ENCODE data around the gene SDE2. TPM values are rescaled to one million over a fixed set of nuclear protein-coding genes. Genes with fewer than 3 reads are reported as not detected.
A peak's percentile ranks its signal among the peaks of the same experiment; 100 is the strongest.

SDE2 gene
- total RNA-seq (10 to 100 TPM in 1 of 6 donors, 1 to 10 TPM in 5; 6.8 to 12.4 (median 9.4) TPM), polyA plus RNA-seq (1 to 10 TPM; 3.3 to 6.6 TPM)

GRCh38 chr1:225999227-225999911 is at the start of gene SDE2:
SDE2 (minus strand) TSS chr1:225999343; CDS start chr1:225999312, 31 bp downstream.
- peak; percentile 91 to 96 (median 94) for ATAC-seq
- H3K27ac ChIP-seq = peak within 1 kb of the TSS; percentile 89 to 99 (median 94)
- peak; percentile 99 to 100 (median 100) for DNase-seq
- no peaks in the 10 kb centered on the region for H3K9me3 ChIP-seq
- FAIRE-seq = no peak
- H3K27me3 ChIP-seq = no peaks in the 10 kb centered on the region
- WGBS, 2 donors = 1% methylated on average over 52 to 53 of the region's 53 CpGs
- peaks cover 42 to 59% (median 54%) of the 10 kb centered on the region in 3 donors for H3K4me1 ChIP-seq
- TF ChIP-seq, protein P1, sequence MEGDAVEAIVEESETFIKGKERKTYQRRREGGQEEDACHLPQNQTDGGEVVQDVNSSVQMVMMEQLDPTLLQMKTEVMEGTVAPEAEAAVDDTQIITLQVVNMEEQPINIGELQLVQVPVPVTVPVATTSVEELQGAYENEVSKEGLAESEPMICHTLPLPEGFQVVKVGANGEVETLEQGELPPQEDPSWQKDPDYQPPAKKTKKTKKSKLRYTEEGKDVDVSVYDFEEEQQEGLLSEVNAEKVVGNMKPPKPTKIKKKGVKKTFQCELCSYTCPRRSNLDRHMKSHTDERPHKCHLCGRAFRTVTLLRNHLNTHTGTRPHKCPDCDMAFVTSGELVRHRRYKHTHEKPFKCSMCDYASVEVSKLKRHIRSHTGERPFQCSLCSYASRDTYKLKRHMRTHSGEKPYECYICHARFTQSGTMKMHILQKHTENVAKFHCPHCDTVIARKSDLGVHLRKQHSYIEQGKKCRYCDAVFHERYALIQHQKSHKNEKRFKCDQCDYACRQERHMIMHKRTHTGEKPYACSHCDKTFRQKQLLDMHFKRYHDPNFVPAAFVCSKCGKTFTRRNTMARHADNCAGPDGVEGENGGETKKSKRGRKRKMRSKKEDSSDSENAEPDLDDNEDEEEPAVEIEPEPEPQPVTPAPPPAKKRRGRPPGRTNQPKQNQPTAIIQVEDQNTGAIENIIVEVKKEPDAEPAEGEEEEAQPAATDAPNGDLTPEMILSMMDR (IDR thresholded peaks at IDR 0.05) = no peak
- intact Hi-C loops (cut with DNase I) = no loop called here
- peaks cover 0 to 6% (median 0%) of the 10 kb centered on the region in 3 donors for H3K36me3 ChIP-seq
- peak within 1 kb of the TSS; percentile 55 to 68 (median 67) for H3K4me3 ChIP-seq

GRCh38 chr1:226048886-226049285 is 49.7 kb upstream of the SDE2 start:
- no peak overlapping the region for H3K4me3 ChIP-seq

GRCh38 chr1:226047495-226047894 is 48.4 kb upstream of the SDE2 start:
- ATAC-seq = peak in 3 of 4 donors; percentile 48 to 71 (median 59)
- Histone ChIP-seq H3K27ac (no peak overlapping the region), H3K36me3 (no peaks in the 10 kb centered on the region), H3K27me3 (no peaks in the 10 kb centered on the region), H3K4me1 (no peaks in the 10 kb centered on the region), H3K9me3 (no peaks in the 10 kb centered on the region), H3K4me3 (no peak overlapping the region)
- TF ChIP-seq, protein P1 (IDR thresholded peaks at IDR 0.05) = no peak
- WGBS, 2 donors = 4 to 25% methylated on average over 1 of the region's 1 CpG
- intact Hi-C loops (cut with DNase I) = no loop called here
- no peak for DNase-seq
- FAIRE-seq = no peak

More at GRCh38 chr1:226048886-226049285, 49.7 kb upstream of the SDE2 start:
- no peak for ATAC-seq
- H3K27me3 ChIP-seq = no peaks in the 10 kb centered on the region
- H3K9me3 ChIP-seq = no peaks in the 10 kb centered on the region
- TF ChIP-seq, protein P1 (IDR thresholded peaks at IDR 0.05) = no peak
- intact Hi-C loops (cut with DNase I) = no loop called here
- no peaks in the 10 kb centered on the region for H3K36me3 ChIP-seq
- no peaks in the 10 kb centered on the region for H3K4me1 ChIP-seq
- WGBS, 2 donors = 95 to 98% methylated on average over 1 of the region's 1 CpG
- H3K27ac ChIP-seq = no peak overlapping the region
- FAIRE-seq = no peak
- DNase-seq = no peak

GRCh38 chr1:226046240-226046639 is 47.1 kb upstream of the SDE2 start:
- Histone ChIP-seq H3K4me1 (no peaks in the 10 kb centered on the region), H3K27ac (no peak overlapping the region), H3K36me3 (no peaks in the 10 kb centered on the region), H3K4me3 (no peak overlapping the region), H3K9me3 (no peaks in the 10 kb centered on the region), H3K27me3 (no peaks in the 10 kb centered on the region)
- DNase-seq (no peak), FAIRE-seq (no peak), ATAC-seq (peak in 2 of 4 donors; percentile 35 to 44)
- intact Hi-C loops (cut with DNase I) = no loop called here
- TF ChIP-seq, protein P1 (IDR thresholded peaks at IDR 0.05) = no peak
- WGBS, 2 donors = 88 to 89% methylated on average over 6 of the region's 6 CpGs

DNA sequence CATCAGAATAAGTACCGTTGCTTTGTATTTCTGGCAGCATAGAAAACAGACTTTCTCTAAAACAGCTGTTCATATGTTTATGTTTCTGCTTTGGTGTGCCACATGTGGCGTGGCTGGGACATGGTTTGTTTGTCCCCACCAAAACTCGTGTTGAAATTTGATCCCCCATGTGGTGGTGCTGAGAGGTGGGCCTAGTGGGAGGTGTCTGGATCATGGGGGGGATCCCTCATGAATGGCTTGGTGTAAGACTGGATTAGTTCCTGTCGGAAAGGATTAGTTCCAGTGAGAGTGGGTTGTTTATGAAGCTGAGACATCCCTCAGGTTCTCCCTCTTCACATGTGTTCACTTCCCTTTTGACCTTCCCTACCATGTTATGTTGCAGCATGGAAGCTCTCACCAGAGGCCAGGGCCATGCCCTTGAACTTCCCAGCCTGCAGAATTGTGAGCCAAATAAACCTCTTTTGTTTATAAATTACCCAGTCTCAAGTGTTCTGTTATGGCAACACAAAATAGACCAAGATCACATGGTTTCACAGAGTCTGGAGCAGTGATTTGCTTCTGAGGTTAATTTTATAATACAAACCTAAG is 45.5 kb upstream of the SDE2 start:
- TF ChIP-seq, protein P1 (IDR thresholded peaks at IDR 0.05) = no peak
- FAIRE-seq = no peak
- no peaks in the 10 kb centered on the region for H3K36me3 ChIP-seq
- ATAC-seq = no peak
- H3K9me3 ChIP-seq = no peaks in the 10 kb centered on the region
- 84 to 86% methylated on average over 4 of the region's 4 CpGs for WGBS, 2 donors
- DNase-seq = no peak
- H3K4me1 ChIP-seq = no peaks in the 10 kb centered on the region
- intact Hi-C loops (cut with DNase I) = no loop called here
- no peak overlapping the region for H3K27ac ChIP-seq
- no peaks in the 10 kb centered on the region for H3K27me3 ChIP-seq
- H3K4me3 ChIP-seq = no peak overlapping the region

All from pancreas (tissue), 10 donors.